Measurements from ENCODE around the gene EEF1AKMT2.

EEF1AKMT2 gene

GRCh38 chr10:124745252-124745651, 46.4 kb downstream of the EEF1AKMT2 start:
- Histone ChIP-seq H3K27me3 (replicated peaks; ENCODE audit: insufficient read depth, low read length) (no peaks in the 10 kb centered on the region), H3F3A (ENCODE audit: insufficient read depth, low read length) (peaks cover 33% of the 10 kb centered on the region), H3K9me3 (replicated peaks; ENCODE audit: insufficient read depth, low read length) (no peaks in the 10 kb centered on the region), H2AFZ (ENCODE audit: low read length) (no peak overlapping the region), H3K27ac (ENCODE audit: low read length) (no peak overlapping the region), H3K4me1 (ENCODE audit: low read length) (peaks cover 28% of the 10 kb centered on the region), H3K4me3 (ENCODE audit: low read length) (no peak overlapping the region), H3K36me3 (replicated peaks; ENCODE audit: insufficient read depth, low read length) (no peaks in the 10 kb centered on the region), H3K9ac (ENCODE audit: low read length) (peak overlapping the region; percentile 44; the same call in 1 of the 2 replicates), H3K9me2 (replicated peaks; ENCODE audit: insufficient read depth, low read length) (no peaks in the 10 kb centered on the region), H4K20me1 (ENCODE audit: insufficient read depth, low read length) (no peaks in the 10 kb centered on the region), H3K4me2 (ENCODE audit: low read depth, low read length) (peak overlapping the region; percentile 63; the same call in 1 of the 2 replicates), H3K79me2 (ENCODE audit: low read length) (peaks cover 25% of the 10 kb centered on the region)
- DNase-seq, result no peak
- TF ChIP-seq EZH2 (optimal IDR thresholded peaks at IDR 0.05; ENCODE audit: low read depth, low read length), result no peak
- no peak for TF ChIP-seq EZH2phosphoT487 (IDR thresholded peaks at IDR 0.05; ENCODE audit: low read length)
- no peak for TF ChIP-seq CTCF (IDR thresholded peaks at IDR 0.05; ENCODE audit: low read length)

- TF ChIP-seq EZH2 (optimal IDR thresholded peaks at IDR 0.05; ENCODE audit: low read depth, low read length), result no peak
- TF ChIP-seq CTCF (IDR thresholded peaks at IDR 0.05; ENCODE audit: low read length), result no peak
- no peak for TF ChIP-seq EZH2phosphoT487 (IDR thresholded peaks at IDR 0.05; ENCODE audit: low read length)
- Histone ChIP-seq H3K36me3 (replicated peaks; ENCODE audit: insufficient read depth, low read length) (no peaks in the 10 kb centered on the region), H3K9me3 (replicated peaks; ENCODE audit: insufficient read depth, low read length) (no peaks in the 10 kb centered on the region), H3K4me2 (ENCODE audit: low read depth, low read length) (peak within 1 kb of the TSS; percentile 98), H4K20me1 (ENCODE audit: insufficient read depth, low read length) (no peaks in the 10 kb centered on the region), H3K9ac (ENCODE audit: low read length) (peak within 1 kb of the TSS; percentile 79), H3K4me1 (ENCODE audit: low read length) (peaks cover 28% of the 10 kb centered on the region), H3K79me2 (ENCODE audit: low read length) (peaks cover 34% of the 10 kb centered on the region), H3K27ac (ENCODE audit: low read length) (peak within 1 kb of the TSS; percentile 28; the same call in 1 of the 2 replicates), H3K4me3 (ENCODE audit: low read length) (peak within 1 kb of the TSS; percentile 83), H3F3A (ENCODE audit: insufficient read depth, low read length) (peaks cover 24% of the 10 kb centered on the region), H3K27me3 (replicated peaks; ENCODE audit: insufficient read depth, low read length) (no peaks in the 10 kb centered on the region), H2AFZ (ENCODE audit: low read length) (peak within 1 kb of the TSS; percentile 73), H3K9me2 (replicated peaks; ENCODE audit: insufficient read depth, low read length) (no peaks in the 10 kb centered on the region)
- peak; percentile 87 for DNase-seq
Observed at GRCh38 chr10:124744102-124745050, 47.3 kb downstream of the EEF1AKMT2 start, which contains the start of gene FAM53B. FAM53B (minus strand) TSS chr10:124744378; CDS start chr10:124706713, 37,665 bp downstream.

- no peaks in the 10 kb centered on the region for H3K9me3 ChIP-seq (replicated peaks; ENCODE audit: insufficient read depth, low read length)
- H3K27ac ChIP-seq (ENCODE audit: low read length), result peak overlapping the region; percentile 28; the same call in 1 of the 2 replicates
- peak overlapping the region; percentile 73 for H2AFZ ChIP-seq (ENCODE audit: low read length)
- H3K4me2 ChIP-seq (ENCODE audit: low read depth, low read length), result peak overlapping the region; percentile 98
- H3F3A ChIP-seq (ENCODE audit: insufficient read depth, low read length), result peaks cover 21% of the 10 kb centered on the region
- peak overlapping the region; percentile 83 for H3K4me3 ChIP-seq (ENCODE audit: low read length)
- H3K9ac ChIP-seq (ENCODE audit: low read length), result peak overlapping the region; percentile 79
- H3K9me2 ChIP-seq (replicated peaks; ENCODE audit: insufficient read depth, low read length), result no peaks in the 10 kb centered on the region
- no peaks in the 10 kb centered on the region for H3K27me3 ChIP-seq (replicated peaks; ENCODE audit: insufficient read depth, low read length)
- H4K20me1 ChIP-seq (ENCODE audit: insufficient read depth, low read length), result no peaks in the 10 kb centered on the region
- no peaks in the 10 kb centered on the region for H3K36me3 ChIP-seq (replicated peaks; ENCODE audit: insufficient read depth, low read length)
- peak; percentile 40 for DNase-seq
- peaks cover 24% of the 10 kb centered on the region for H3K4me1 ChIP-seq (ENCODE audit: low read length)
- no peak for TF ChIP-seq CTCF (IDR thresholded peaks at IDR 0.05; ENCODE audit: low read length)
- TF ChIP-seq EZH2 (optimal IDR thresholded peaks at IDR 0.05; ENCODE audit: low read depth, low read length), result no peak
- no peak for TF ChIP-seq EZH2phosphoT487 (IDR thresholded peaks at IDR 0.05; ENCODE audit: low read length)
- peaks cover 43% of the 10 kb centered on the region for H3K79me2 ChIP-seq (ENCODE audit: low read length)
Observed at GRCh38 chr10:124743191-124744101, 48.2 kb downstream of the EEF1AKMT2 start.

All from MM.1S (cell line).